Neuronal stem cell (in vitro differentiated cells): ENCODE data around the gene PSMC5.
"Not testable (repeated sequence)": the region's sequence is repeated elsewhere in the genome, so short reads cannot be mapped to it uniquely, and the experiment has no call there.

Source experiments
- DNase-seq: peaks from one replicate; pipeline ENCODE4 v3.0.0-alpha.2; 2013; ENCODE audit warnings: low spot score
- H2AFZ ChIP-seq: one replicate; pipeline ENCODE4 v1.6.1; 2013; ENCODE audit warnings: mild to moderate bottlenecking, low read length, inconsistent platforms
- H2AK5ac ChIP-seq: 2 replicates; pipeline ENCODE4 v1.6.1; 2013; ENCODE audit warnings: low read depth, mild to moderate bottlenecking, inconsistent platforms, low read length, moderate library complexity, mixed read lengths
- H2BK120ac ChIP-seq: 2 replicates; pipeline ENCODE4 v1.6.1; 2013; ENCODE audit warnings: low read depth, mild to moderate bottlenecking, inconsistent platforms, low read length, moderate library complexity, mixed read lengths
- H2BK12ac ChIP-seq: one replicate; pipeline ENCODE4 v1.6.1; 2013; ENCODE audit warnings: low read length, inconsistent platforms
- H2BK15ac ChIP-seq: 2 replicates; pipeline ENCODE4 v1.6.1; 2013; ENCODE audit warnings: mild to moderate bottlenecking, low read length, inconsistent platforms, mixed read lengths
- H2BK5ac ChIP-seq: one replicate; pipeline ENCODE4 v1.6.1; 2013; ENCODE audit warnings: inconsistent platforms, mild to moderate bottlenecking, low read length, moderate library complexity
- H3K14ac ChIP-seq: one replicate; pipeline ENCODE4 v1.6.1; 2013; ENCODE audit warnings: low read length, inconsistent platforms
- H3K18ac ChIP-seq: 2 replicates; pipeline ENCODE4 v1.6.1; 2013; ENCODE audit warnings: low read length, inconsistent platforms
- H3K23ac ChIP-seq: 2 replicates; pipeline ENCODE4 v1.6.1; 2013; ENCODE audit warnings: low read depth, mild to moderate bottlenecking, mixed read lengths, low read length, inconsistent platforms; ENCODE audit not compliant: poor library complexity
- H3K27ac ChIP-seq: replicated peaks from 3 replicates; pipeline ENCODE4 v1.5.1; 2013; ENCODE audit warnings: low read length, inconsistent platforms
- H3K27me3 ChIP-seq, 3 experiments: 2 replicates each; pipeline ENCODE4 v1.6.1; 2013; ENCODE audit warnings: low read length in 3 of 3, mild to moderate bottlenecking in 2 of 3, inconsistent platforms in 1 of 3, low read depth in 1 of 3, mixed read lengths in 1 of 3, moderate library complexity in 1 of 3; ENCODE audit not compliant: control insufficient read depth in 3 of 3, insufficient read depth in 3 of 3
- H3K36me3 ChIP-seq, 2 donors: replicated peaks in 1 of 2; 2 replicates each; pipeline ENCODE4 v1.6.1; 2013; ENCODE audit warnings: low read length in 2 of 2; ENCODE audit not compliant: control insufficient read depth in 2 of 2, insufficient read depth in 2 of 2
- H3K4ac ChIP-seq: 2 replicates; pipeline ENCODE4 v1.6.1; 2013; ENCODE audit warnings: inconsistent platforms, mild to moderate bottlenecking, low read length, moderate library complexity
- H3K4me1 ChIP-seq, 2 donors: 1 replicate in 1 of 2; 2 replicates in 1 of 2; pipeline ENCODE4 v1.6.1; 2013; ENCODE audit warnings: low read length in 2 of 2, low read depth in 1 of 2; ENCODE audit not compliant: control insufficient read depth in 2 of 2, insufficient read depth in 1 of 2
- H3K4me2 ChIP-seq: one replicate; pipeline ENCODE4 v1.6.1; 2013; ENCODE audit warnings: mild to moderate bottlenecking, low read length, inconsistent platforms; ENCODE audit not compliant: insufficient read depth, poor library complexity, severe bottlenecking
- H3K4me3 ChIP-seq, 2 donors: 2 replicates each; pipeline ENCODE4 v1.5.1; 2013; ENCODE audit warnings: low read length in 2 of 2, mild to moderate bottlenecking in 2 of 2, inconsistent platforms in 1 of 2, moderate library complexity in 1 of 2
- H3K79me1 ChIP-seq: one replicate; pipeline ENCODE4 v1.6.1; 2013; ENCODE audit warnings: low read depth, mild to moderate bottlenecking, inconsistent platforms, low read length, moderate library complexity
- H3K9ac ChIP-seq: one replicate; pipeline ENCODE4 v1.6.1; 2013; ENCODE audit warnings: mild to moderate bottlenecking, low read depth, low read length, inconsistent platforms; ENCODE audit not compliant: poor library complexity
- H3K9me3 ChIP-seq, 2 donors: replicated peaks in 1 of 2; 2 replicates each; pipeline versions ENCODE3 to v1.6.1; 2013; ENCODE audit warnings: low read length in 2 of 2, mild to moderate bottlenecking in 2 of 2, inconsistent platforms in 1 of 2, low read depth in 1 of 2, mixed read lengths in 1 of 2, moderate library complexity in 1 of 2; ENCODE audit not compliant: control insufficient read depth in 2 of 2, insufficient read depth in 1 of 2
- H4K8ac ChIP-seq: one replicate; pipeline ENCODE4 v1.6.1; 2013; ENCODE audit warnings: low read depth, mild to moderate bottlenecking, inconsistent platforms, low read length, moderate library complexity
- H4K91ac ChIP-seq: one replicate; pipeline ENCODE4 v1.6.1; 2013; ENCODE audit warnings: low read length, low read depth, mild to moderate bottlenecking, inconsistent platforms; ENCODE audit not compliant: poor library complexity
- WGBS, 2 donors: extraction: QIAGEN DNeasy Blood & Tissue Kit; methylation state at CpG; one replicate each; pipeline ENCODE4 v1.1.7; 2013; ENCODE audit warnings: missing lambda C conversion rate in 2 of 2, mixed read lengths in 1 of 2; ENCODE audit not compliant: insufficient read length in 2 of 2, insufficient replicate concordance in 1 of 2; ENCODE audit errors: extremely low coverage in 2 of 2; 5-methylcytosine and 5-hydroxymethylcytosine counted together

The PSMC5 gene

DNA sequence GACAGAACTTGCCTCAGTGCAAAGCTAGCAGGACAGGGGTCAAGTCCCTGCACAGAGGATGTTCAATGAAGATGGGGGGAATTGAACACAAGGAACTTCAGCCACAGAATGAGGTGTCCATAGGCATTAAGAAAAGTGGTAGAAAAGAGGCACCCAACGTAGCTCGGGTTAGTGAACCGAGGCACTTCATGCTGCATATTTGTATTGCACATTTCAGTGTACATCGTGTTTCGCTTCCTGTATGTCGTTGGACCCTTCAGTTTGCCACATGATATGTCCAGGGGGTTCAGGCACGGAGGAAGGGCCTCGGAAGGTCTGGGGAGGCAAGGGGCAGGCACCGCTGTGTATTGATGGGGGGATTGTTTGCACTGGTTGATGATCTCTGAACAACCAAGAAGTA is 51.2 kb downstream of the PSMC5 start:
- not testable (repeated sequence) for H3K9ac ChIP-seq, H3K4me3 ChIP-seq, H2AFZ ChIP-seq, H3K14ac ChIP-seq, H4K8ac ChIP-seq, H3K4me1 ChIP-seq, H3K18ac ChIP-seq, H3K9me3 ChIP-seq, H2BK12ac ChIP-seq, H3K4ac ChIP-seq, H3K36me3 ChIP-seq, H4K91ac ChIP-seq, DNase-seq, H3K27ac ChIP-seq, H2BK120ac ChIP-seq, H3K27me3 ChIP-seq, H2AK5ac ChIP-seq, H3K79me1 ChIP-seq, H3K4me2 ChIP-seq, H3K23ac ChIP-seq, H2BK5ac ChIP-seq, H2BK15ac ChIP-seq
- WGBS, 2 donors: no CpG with 5 or more reads among the region's 9 CpGs

DNA sequence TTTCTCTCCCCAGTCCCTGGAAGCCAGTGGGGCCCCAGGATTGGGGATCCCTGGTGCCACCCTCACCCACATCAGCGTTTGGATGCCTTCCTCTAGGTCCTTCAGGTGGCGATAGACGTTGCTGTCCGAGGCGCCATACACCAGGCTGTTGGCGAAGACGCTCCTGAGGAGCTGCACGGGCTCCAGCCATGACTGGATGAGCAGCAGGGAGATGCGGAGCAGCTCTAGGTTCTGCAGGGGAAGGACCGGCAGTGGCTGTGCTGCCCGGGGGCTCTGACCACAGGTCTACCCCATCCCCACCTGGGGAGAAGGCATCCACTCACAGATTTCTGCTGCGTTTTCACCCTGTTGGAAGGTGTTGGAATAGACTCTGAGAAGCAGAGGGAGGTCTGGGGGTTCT is 53.5 kb downstream of the PSMC5 start:
- H3K23ac ChIP-seq: no peak overlapping the region
- H3K4me2 ChIP-seq: no peak overlapping the region
- no CpG with 5 or more reads among the region's 12 CpGs for WGBS, 2 donors

DNA sequence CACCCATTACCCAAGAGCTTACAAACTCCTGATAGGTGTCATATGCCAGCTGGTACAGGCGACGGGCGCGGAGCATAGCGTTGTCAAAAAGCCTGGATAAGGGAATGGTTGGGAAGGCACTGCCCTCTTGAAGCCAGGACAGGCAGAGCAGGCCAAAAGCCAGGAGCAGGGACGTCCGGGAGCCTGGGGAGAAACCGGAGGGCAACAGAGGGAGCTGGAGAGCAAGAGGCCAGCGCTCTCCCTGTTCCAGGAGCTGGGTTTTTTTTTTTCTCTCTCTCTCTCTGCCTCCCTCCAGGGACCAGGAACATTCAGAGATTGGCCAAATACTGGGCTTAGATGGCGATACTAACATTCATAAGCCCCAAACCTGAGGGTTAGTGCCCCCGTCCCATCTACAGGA is 54.1 kb downstream of the PSMC5 start:
- H3K9ac ChIP-seq, H3K14ac ChIP-seq, H4K8ac ChIP-seq, H3K79me1 ChIP-seq, H3K36me3 ChIP-seq, H2BK12ac ChIP-seq, H3K4ac ChIP-seq, H3K9me3 ChIP-seq, H3K23ac ChIP-seq, H3K18ac ChIP-seq, H3K4me1 ChIP-seq, H4K91ac ChIP-seq, H2BK120ac ChIP-seq, H3K27ac ChIP-seq, H3K4me3 ChIP-seq, H3K27me3 ChIP-seq, DNase-seq, H3K4me2 ChIP-seq, H2BK15ac ChIP-seq, H2AK5ac ChIP-seq, H2BK5ac ChIP-seq, H2AFZ ChIP-seq: not testable (repeated sequence)
- WGBS, 2 donors: no CpG with 5 or more reads among the region's 11 CpGs

More for the DNA sequence above, 53.5 kb downstream of the PSMC5 start:
- Histone ChIP-seq H2AFZ (no peak overlapping the region), H4K91ac (no peak overlapping the region), H3K79me1 (no peaks in the 10 kb centered on the region), H3K27me3 (no peaks in the 10 kb centered on the region), H3K27ac (no peak overlapping the region), H3K18ac (no peak overlapping the region), H2BK5ac (peak overlapping the region; percentile 82), H4K8ac (no peak overlapping the region), H2BK15ac (no peak overlapping the region), H3K4me1 (no peaks in the 10 kb centered on the region), H3K4me3 (no peak overlapping the region), H2AK5ac (no peak overlapping the region), H3K9ac (no peak overlapping the region), H3K14ac (peak overlapping the region; percentile 71), H2BK12ac (no peak overlapping the region), H3K9me3 (no peaks in the 10 kb centered on the region), H3K4ac (no peak overlapping the region), H3K36me3 (no peaks in the 10 kb centered on the region), H2BK120ac (no peak overlapping the region)
- no peak for DNase-seq
